Measurements from ENCODE around the gene SBF2. TPM values are rescaled to one million over a fixed set of nuclear protein-coding genes. Genes with fewer than 3 reads are reported as not detected.

SBF2 gene
- total and polyA plus RNA-seq, 9 of the 15 experiments (the other 6 are each of a cell fraction or from before 2014, with no cell fraction given): 0.80 to 9.5 (median 5.0) TPM

DNA sequence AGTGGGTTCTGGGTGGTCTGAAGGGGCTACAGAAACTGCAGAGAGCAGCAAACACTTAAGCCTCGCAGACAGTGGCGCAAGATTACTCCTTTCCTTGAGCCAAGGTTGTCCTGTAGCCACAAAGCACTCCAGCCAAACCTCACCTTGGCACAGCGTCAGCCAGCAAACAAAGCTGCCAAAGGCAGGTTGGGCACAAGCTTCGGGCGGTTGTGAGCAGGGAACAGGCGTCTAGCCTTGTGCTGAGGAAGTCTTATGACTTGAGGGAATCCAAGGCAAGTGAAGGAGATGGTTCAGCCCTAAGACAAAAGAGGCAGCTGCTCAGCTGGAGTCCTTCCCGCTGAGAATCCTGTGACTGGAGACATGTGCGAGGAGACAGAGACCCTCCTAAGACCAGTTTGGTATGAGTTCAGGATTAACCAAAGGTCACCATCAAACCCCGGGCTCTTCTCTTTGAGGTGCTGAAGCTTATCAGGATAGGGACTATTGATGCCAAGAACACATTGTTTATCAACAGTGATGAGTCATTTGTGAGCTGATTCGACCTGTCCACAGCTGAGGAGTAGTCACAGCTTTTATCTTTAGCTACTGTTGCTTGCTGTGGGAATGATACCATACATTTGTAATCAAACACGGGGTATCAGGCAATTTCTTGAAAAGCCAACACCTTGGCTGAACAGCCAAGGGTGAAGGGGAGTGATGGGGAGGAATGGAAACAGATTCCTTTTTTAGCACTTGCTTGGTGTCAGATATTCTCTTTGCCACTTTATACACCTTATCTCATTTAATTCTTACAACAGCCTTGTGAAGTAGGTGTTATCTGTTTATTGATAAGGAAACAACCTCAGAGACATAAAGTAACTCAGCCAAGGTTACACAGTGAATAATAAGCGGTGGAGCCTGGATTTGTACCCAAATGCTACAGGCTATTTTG, 15.4 kb upstream of the SBF2 start (continued):
- TF ChIP-seq SRSF9 (IDR thresholded peaks at IDR 0.05; ENCODE audit: borderline replicate concordance, low read depth, low read length): no peak
- TF ChIP-seq CHD1 (IDR thresholded peaks at IDR 0.05; ENCODE audit: low read length): no peak
- TF ChIP-seq MTA1 (IDR thresholded peaks at IDR 0.05; ENCODE audit: borderline replicate concordance): 0 out of 2 replicates have a peak, but pooled peaks have one; percentile 30
- TF ChIP-seq, protein P1, sequence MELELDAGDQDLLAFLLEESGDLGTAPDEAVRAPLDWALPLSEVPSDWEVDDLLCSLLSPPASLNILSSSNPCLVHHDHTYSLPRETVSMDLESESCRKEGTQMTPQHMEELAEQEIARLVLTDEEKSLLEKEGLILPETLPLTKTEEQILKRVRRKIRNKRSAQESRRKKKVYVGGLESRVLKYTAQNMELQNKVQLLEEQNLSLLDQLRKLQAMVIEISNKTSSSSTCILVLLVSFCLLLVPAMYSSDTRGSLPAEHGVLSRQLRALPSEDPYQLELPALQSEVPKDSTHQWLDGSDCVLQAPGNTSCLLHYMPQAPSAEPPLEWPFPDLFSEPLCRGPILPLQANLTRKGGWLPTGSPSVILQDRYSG (tag; conservative IDR thresholded peaks at IDR 0.05; ENCODE audit: low read depth): no peak
- no peak for TF ChIP-seq MAFF (IDR thresholded peaks at IDR 0.05; ENCODE audit: low read length)
- TF ChIP-seq TRIM24 (IDR thresholded peaks at IDR 0.05): peak in 1 of 2 experiments; percentile 55; a peak in 1 of 4 replicates
- TF ChIP-seq KAT8 (IDR thresholded peaks at IDR 0.05; ENCODE audit: low read depth): no peak
- peak; percentile 49 for TF ChIP-seq MEIS2 (IDR thresholded peaks at IDR 0.05; ENCODE audit: partially characterized antibody)
- peak in 1 of 2 experiments; percentile 32; a peak in 1 of 4 replicates for TF ChIP-seq KDM1A (IDR thresholded peaks at IDR 0.05)
- TF ChIP-seq JUN (IDR thresholded peaks at IDR 0.05; ENCODE audit: borderline replicate concordance, low read depth, low read length): peak; percentile 87
- no peak for TF ChIP-seq JUN (CRISPR knock-in tag; IDR thresholded peaks at IDR 0.05; ENCODE audit: borderline replicate concordance)
- TF ChIP-seq TAF15 (IDR thresholded peaks at IDR 0.05; ENCODE audit: low read depth, low read length): no peak
- TF ChIP-seq SMARCE1 (IDR thresholded peaks at IDR 0.05): peak; percentile 71
- no peak for TF ChIP-seq ZBTB7A (IDR thresholded peaks at IDR 0.05; ENCODE audit: borderline replicate concordance, control insufficient read depth, low read depth, low read length)
- no peak for TF ChIP-seq ZFPM2 (CRISPR knock-in tag; IDR thresholded peaks at IDR 0.05)
- TF ChIP-seq, protein P2, sequence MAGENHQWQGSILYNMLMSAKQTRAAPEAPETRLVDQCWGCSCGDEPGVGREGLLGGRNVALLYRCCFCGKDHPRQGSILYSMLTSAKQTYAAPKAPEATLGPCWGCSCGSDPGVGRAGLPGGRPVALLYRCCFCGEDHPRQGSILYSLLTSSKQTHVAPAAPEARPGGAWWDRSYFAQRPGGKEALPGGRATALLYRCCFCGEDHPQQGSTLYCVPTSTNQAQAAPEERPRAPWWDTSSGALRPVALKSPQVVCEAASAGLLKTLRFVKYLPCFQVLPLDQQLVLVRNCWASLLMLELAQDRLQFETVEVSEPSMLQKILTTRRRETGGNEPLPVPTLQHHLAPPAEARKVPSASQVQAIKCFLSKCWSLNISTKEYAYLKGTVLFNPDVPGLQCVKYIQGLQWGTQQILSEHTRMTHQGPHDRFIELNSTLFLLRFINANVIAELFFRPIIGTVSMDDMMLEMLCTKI (IDR thresholded peaks at IDR 0.05; ENCODE audit: partially characterized antibody): no peak
- no peak for TF ChIP-seq SMAD4 (CRISPR knock-in tag; conservative IDR thresholded peaks at IDR 0.05)
- TF ChIP-seq, protein P3, sequence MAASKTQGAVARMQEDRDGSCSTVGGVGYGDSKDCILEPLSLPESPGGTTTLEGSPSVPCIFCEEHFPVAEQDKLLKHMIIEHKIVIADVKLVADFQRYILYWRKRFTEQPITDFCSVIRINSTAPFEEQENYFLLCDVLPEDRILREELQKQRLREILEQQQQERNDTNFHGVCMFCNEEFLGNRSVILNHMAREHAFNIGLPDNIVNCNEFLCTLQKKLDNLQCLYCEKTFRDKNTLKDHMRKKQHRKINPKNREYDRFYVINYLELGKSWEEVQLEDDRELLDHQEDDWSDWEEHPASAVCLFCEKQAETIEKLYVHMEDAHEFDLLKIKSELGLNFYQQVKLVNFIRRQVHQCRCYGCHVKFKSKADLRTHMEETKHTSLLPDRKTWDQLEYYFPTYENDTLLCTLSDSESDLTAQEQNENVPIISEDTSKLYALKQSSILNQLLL (CRISPR knock-in tag; IDR thresholded peaks at IDR 0.05; ENCODE audit: borderline replicate concordance): no peak
- TF ChIP-seq TCF3 (CRISPR knock-in tag; IDR thresholded peaks at IDR 0.05): peak; percentile 41; the same call in 1 of the 2 replicates
- TF ChIP-seq RAD21 (CRISPR knock-in tag; conservative IDR thresholded peaks at IDR 0.05 in 1 of 2, IDR thresholded peaks at IDR 0.05 in 1 of 2): no peak
- TF ChIP-seq SP1 (CRISPR knock-in tag; IDR thresholded peaks at IDR 0.05): no peak
- peak; percentile 81 for TF ChIP-seq CTBP1 (IDR thresholded peaks at IDR 0.05; ENCODE audit: borderline replicate concordance)
